Measurements from ENCODE around the gene DHRS13.

The DHRS13 gene

GRCh38 chr17:28946239-28946638 lies 43.4 kb upstream of the DHRS13 start:
- H3K27me3 ChIP-seq (ENCODE audit: insufficient read depth, low read length), result no peaks in the 10 kb centered on the region
- H3K4me3 ChIP-seq (ENCODE audit: low read depth, low read length), result peak overlapping the region; percentile 58
- H3K36me3 ChIP-seq (ENCODE audit: insufficient read depth, low read length), result peaks cover 9% of the 10 kb centered on the region; the same call in 1 of the 2 replicates
- no peak overlapping the region for H2AFZ ChIP-seq (ENCODE audit: low read length, unreplicated experiment)
- peaks cover 36% of the 10 kb centered on the region for H3K4me1 ChIP-seq (ENCODE audit: control insufficient read depth, insufficient read depth, low read length, unreplicated experiment)
- peak overlapping the region; percentile 88 for H3K27ac ChIP-seq (ENCODE audit: low read depth, low read length)
- H3K79me2 ChIP-seq (ENCODE audit: control insufficient read depth, insufficient read depth, low read length, unreplicated experiment), result peaks cover 92% of the 10 kb centered on the region

- H3K27ac ChIP-seq (ENCODE audit: low read depth, low read length), result peak overlapping the region; percentile 88
- H3K27me3 ChIP-seq (ENCODE audit: insufficient read depth, low read length), result no peaks in the 10 kb centered on the region
- peaks cover 36% of the 10 kb centered on the region for H3K4me1 ChIP-seq (ENCODE audit: control insufficient read depth, insufficient read depth, low read length, unreplicated experiment)
- H3K36me3 ChIP-seq (ENCODE audit: insufficient read depth, low read length), result peaks cover 9% of the 10 kb centered on the region; the same call in 1 of the 2 replicates
- H3K79me2 ChIP-seq (ENCODE audit: control insufficient read depth, insufficient read depth, low read length, unreplicated experiment), result peaks cover 95% of the 10 kb centered on the region
- peak overlapping the region; percentile 58 for H3K4me3 ChIP-seq (ENCODE audit: low read depth, low read length)
- H2AFZ ChIP-seq (ENCODE audit: low read length, unreplicated experiment), result no peak overlapping the region
Observed at GRCh38 chr17:28944862-28945741, 42.2 kb upstream of the DHRS13 start.

GRCh38 chr17:28944343-28944742 lies 41.5 kb upstream of the DHRS13 start:
- H3K27ac ChIP-seq (ENCODE audit: low read depth, low read length), result peak overlapping the region; percentile 88; the same call in 1 of the 2 replicates
- H3K79me2 ChIP-seq (ENCODE audit: control insufficient read depth, insufficient read depth, low read length, unreplicated experiment), result peaks cover 96% of the 10 kb centered on the region
- no peak overlapping the region for H2AFZ ChIP-seq (ENCODE audit: low read length, unreplicated experiment)
- no peaks in the 10 kb centered on the region for H3K27me3 ChIP-seq (ENCODE audit: insufficient read depth, low read length)
- no peak overlapping the region for H3K4me3 ChIP-seq (ENCODE audit: low read depth, low read length)
- peaks cover 9% of the 10 kb centered on the region; the same call in 1 of the 2 replicates for H3K36me3 ChIP-seq (ENCODE audit: insufficient read depth, low read length)
- peaks cover 36% of the 10 kb centered on the region for H3K4me1 ChIP-seq (ENCODE audit: control insufficient read depth, insufficient read depth, low read length, unreplicated experiment)

- H3K4me3 ChIP-seq (ENCODE audit: low read depth, low read length), result no peak overlapping the region
- no peak overlapping the region for H3K27ac ChIP-seq (ENCODE audit: low read depth, low read length)
- no peaks in the 10 kb centered on the region for H3K27me3 ChIP-seq (ENCODE audit: insufficient read depth, low read length)
- H3K4me1 ChIP-seq (ENCODE audit: control insufficient read depth, insufficient read depth, low read length, unreplicated experiment), result peaks cover 39% of the 10 kb centered on the region
- peaks cover 9% of the 10 kb centered on the region; the same call in 1 of the 2 replicates for H3K36me3 ChIP-seq (ENCODE audit: insufficient read depth, low read length)
- H2AFZ ChIP-seq (ENCODE audit: low read length, unreplicated experiment), result no peak overlapping the region
- H3K79me2 ChIP-seq (ENCODE audit: control insufficient read depth, insufficient read depth, low read length, unreplicated experiment), result peaks cover 96% of the 10 kb centered on the region
Observed at GRCh38 chr17:28942925-28943324, 40.0 kb upstream of the DHRS13 start.

GRCh38 chr17:28941251-28941650 lies 38.4 kb upstream of the DHRS13 start:
- no peak overlapping the region for H3K4me3 ChIP-seq (ENCODE audit: low read depth, low read length)
- peaks cover 94% of the 10 kb centered on the region for H3K79me2 ChIP-seq (ENCODE audit: control insufficient read depth, insufficient read depth, low read length, unreplicated experiment)
- H2AFZ ChIP-seq (ENCODE audit: low read length, unreplicated experiment), result no peak overlapping the region
- peaks cover 9% of the 10 kb centered on the region; the same call in 1 of the 2 replicates for H3K36me3 ChIP-seq (ENCODE audit: insufficient read depth, low read length)
- H3K27ac ChIP-seq (ENCODE audit: low read depth, low read length), result no peak overlapping the region
- H3K27me3 ChIP-seq (ENCODE audit: insufficient read depth, low read length), result no peaks in the 10 kb centered on the region
- H3K4me1 ChIP-seq (ENCODE audit: control insufficient read depth, insufficient read depth, low read length, unreplicated experiment), result peaks cover 33% of the 10 kb centered on the region

GRCh38 chr17:28940675-28941074 lies 37.8 kb upstream of the DHRS13 start:
- no peaks in the 10 kb centered on the region for H3K27me3 ChIP-seq (ENCODE audit: insufficient read depth, low read length)
- peaks cover 94% of the 10 kb centered on the region for H3K79me2 ChIP-seq (ENCODE audit: control insufficient read depth, insufficient read depth, low read length, unreplicated experiment)
- peaks cover 27% of the 10 kb centered on the region for H3K4me1 ChIP-seq (ENCODE audit: control insufficient read depth, insufficient read depth, low read length, unreplicated experiment)
- peaks cover 14% of the 10 kb centered on the region for H3K36me3 ChIP-seq (ENCODE audit: insufficient read depth, low read length)
- H2AFZ ChIP-seq (ENCODE audit: low read length, unreplicated experiment), result no peak overlapping the region
- no peak overlapping the region for H3K27ac ChIP-seq (ENCODE audit: low read depth, low read length)
- no peak overlapping the region for H3K4me3 ChIP-seq (ENCODE audit: low read depth, low read length)

GRCh38 chr17:28940142-28940541 lies 37.3 kb upstream of the DHRS13 start:
- Histone ChIP-seq H3K4me1 (ENCODE audit: control insufficient read depth, insufficient read depth, low read length, unreplicated experiment) (peaks cover 22% of the 10 kb centered on the region), H3K79me2 (ENCODE audit: control insufficient read depth, insufficient read depth, low read length, unreplicated experiment) (peaks cover 91% of the 10 kb centered on the region), H3K27me3 (ENCODE audit: insufficient read depth, low read length) (no peaks in the 10 kb centered on the region), H3K27ac (ENCODE audit: low read depth, low read length) (no peak overlapping the region), H3K36me3 (ENCODE audit: insufficient read depth, low read length) (peaks cover 16% of the 10 kb centered on the region), H2AFZ (ENCODE audit: low read length, unreplicated experiment) (no peak overlapping the region), H3K4me3 (ENCODE audit: low read depth, low read length) (no peak overlapping the region)

GRCh38 chr17:28938552-28938951 lies 35.7 kb upstream of the DHRS13 start:
- H3K27ac ChIP-seq (ENCODE audit: low read depth, low read length), result no peak overlapping the region
- H3K4me3 ChIP-seq (ENCODE audit: low read depth, low read length), result no peak overlapping the region
- no peaks in the 10 kb centered on the region for H3K27me3 ChIP-seq (ENCODE audit: insufficient read depth, low read length)
- peaks cover 18% of the 10 kb centered on the region for H3K4me1 ChIP-seq (ENCODE audit: control insufficient read depth, insufficient read depth, low read length, unreplicated experiment)
- peaks cover 89% of the 10 kb centered on the region for H3K79me2 ChIP-seq (ENCODE audit: control insufficient read depth, insufficient read depth, low read length, unreplicated experiment)
- peaks cover 13% of the 10 kb centered on the region for H3K36me3 ChIP-seq (ENCODE audit: insufficient read depth, low read length)
- H2AFZ ChIP-seq (ENCODE audit: low read length, unreplicated experiment), result no peak overlapping the region

GRCh38 chr17:28937044-28937729 lies 34.3 kb upstream of the DHRS13 start:
- peak overlapping the region; percentile 20; the same call in 1 of the 2 replicates for H3K27ac ChIP-seq (ENCODE audit: low read depth, low read length)
- no peak overlapping the region for H3K4me3 ChIP-seq (ENCODE audit: low read depth, low read length)
- H3K27me3 ChIP-seq (ENCODE audit: insufficient read depth, low read length), result no peaks in the 10 kb centered on the region
- no peak overlapping the region for H2AFZ ChIP-seq (ENCODE audit: low read length, unreplicated experiment)
- H3K79me2 ChIP-seq (ENCODE audit: control insufficient read depth, insufficient read depth, low read length, unreplicated experiment), result peaks cover 92% of the 10 kb centered on the region
- H3K4me1 ChIP-seq (ENCODE audit: control insufficient read depth, insufficient read depth, low read length, unreplicated experiment), result peaks cover 18% of the 10 kb centered on the region
- H3K36me3 ChIP-seq (ENCODE audit: insufficient read depth, low read length), result peaks cover 19% of the 10 kb centered on the region

GRCh38 chr17:28935744-28936460 lies 33.0 kb upstream of the DHRS13 start:
- Histone ChIP-seq H3K27ac (ENCODE audit: low read depth, low read length) (no peak overlapping the region), H3K4me1 (ENCODE audit: control insufficient read depth, insufficient read depth, low read length, unreplicated experiment) (peaks cover 18% of the 10 kb centered on the region), H3K27me3 (ENCODE audit: insufficient read depth, low read length) (no peaks in the 10 kb centered on the region), H3K79me2 (ENCODE audit: control insufficient read depth, insufficient read depth, low read length, unreplicated experiment) (peaks cover 92% of the 10 kb centered on the region), H2AFZ (ENCODE audit: low read length, unreplicated experiment) (no peak overlapping the region), H3K36me3 (ENCODE audit: insufficient read depth, low read length) (peaks cover 19% of the 10 kb centered on the region), H3K4me3 (ENCODE audit: low read depth, low read length) (no peak overlapping the region)
